Vagina (tissue), 2 donors: Measurements from ENCODE around the gene CYTIP.

Experiments
- CTCF ChIP-seq, 3 experiments: fragments of 450-650 bp in 2 of 3; fragments of 200-600 bp in 1 of 3; sonication (generic) in 1 of 3; IDR thresholded peaks; one replicate each; pipeline ENCODE4 v1.5.1; 2017 to 2019; ENCODE audit warnings: antibody characterized with exemption in 3 of 3, mild to moderate bottlenecking in 2 of 3, moderate library complexity in 2 of 3
- POLR2A ChIP-seq, 2 donors: fragments of 450-650 bp; IDR thresholded peaks; one replicate each; pipeline ENCODE4 v1.6.1; 2017; ENCODE audit warnings: antibody characterized with exemption in 2 of 2, mild to moderate bottlenecking in 2 of 2, moderate library complexity in 2 of 2

GRCh38 chr2:157463002-157463401 lies 19.1 kb upstream of the CYTIP start:
- no peak for TF ChIP-seq CTCF (IDR thresholded peaks at IDR 0.05)
- TF ChIP-seq POLR2A (IDR thresholded peaks at IDR 0.05), result no peak
